ENCODE measurements around the gene MAN1A1. TPM values are rescaled to one million over a fixed set of nuclear protein-coding genes. Genes with fewer than 3 reads are reported as not detected.

Gene MAN1A1
- total and polyA plus RNA-seq, 2 of the 8 experiments (the other 6 are each of a cell fraction or from before 2014, with no cell fraction given) = 1.8 to 5.4 TPM

GRCh38 chr6:119334535-119335264, 14.9 kb downstream of the MAN1A1 start:
- FAIRE-seq = no peak
- DNase-seq (ENCODE audit: low read depth in 1 of 2, low spot score in 2 of 2) = no peak
- H3K4ac ChIP-seq (replicated peaks; ENCODE audit: insufficient read length, low read depth, low read length) = no peak overlapping the region
- H4K20me1 ChIP-seq (replicated peaks in 1 of 2; ENCODE audit: control insufficient read depth in 1 of 2, insufficient read depth in 2 of 2, low read length in 2 of 2) = no peaks in the 10 kb centered on the region
- no peak overlapping the region for H3K9ac ChIP-seq (replicated peaks in 1 of 4; ENCODE audit: extremely low read depth in 1 of 4, low read depth in 3 of 4, low read length in 3 of 4)
- H2BK20ac ChIP-seq (ENCODE audit: low read length) = no peak overlapping the region
- ChIA-PET CTCF (ENCODE audit: partially characterized antibody) (interaction anchor here (0.6 to 4.2 kb wide), 24 partner anchors 8 to 722 kb away, joined by 3 to 23 read pairs (median 5); no protein-coding TSS in a partner anchor), POLR2A (ENCODE audit: partially characterized antibody) (no interaction called here)
- H2BK120ac ChIP-seq (replicated peaks; ENCODE audit: low read depth, low read length) = no peak overlapping the region
- H2BK15ac ChIP-seq (ENCODE audit: low read length) = no peak overlapping the region
- H3K27me3 ChIP-seq (replicated peaks in 1 of 4; ENCODE audit: control insufficient read depth in 3 of 4, extremely low read depth in 1 of 4, insufficient read depth in 3 of 4, low read length in 3 of 4) = no peaks in the 10 kb centered on the region
- no peaks in the 10 kb centered on the region for H3K9me3 ChIP-seq (ENCODE audit: insufficient read depth in 2 of 2, low read depth in 1 of 2, low read length in 1 of 2)
- no peak overlapping the region for H4K91ac ChIP-seq (replicated peaks; ENCODE audit: insufficient read length, low read length)
- H3K79me2 ChIP-seq (ENCODE audit: control insufficient read depth in 1 of 2, insufficient read depth in 2 of 2, low read length in 2 of 2) = no peaks in the 10 kb centered on the region
- 95% methylated on average over 1 of the region's 1 CpG; no CpG with 5 or more reads in 1 of the 2 experiments for WGBS, 2 experiments (ENCODE audit: extremely low coverage in 1 of 2, insufficient coverage in 1 of 2, insufficient read length in 1 of 2, insufficient replicate concordance in 2 of 2, low coverage in 1 of 2, low lambda C conversion rate in 2 of 2, missing lambda C conversion rate in 1 of 2)
- H3K36me3 ChIP-seq (ENCODE audit: control insufficient read depth in 2 of 4, insufficient read depth in 4 of 4, low read length in 3 of 4) = no peaks in the 10 kb centered on the region
- no peaks in the 10 kb centered on the region for H3K79me1 ChIP-seq (ENCODE audit: low read depth, low read length)
- H3K4me3 ChIP-seq (ENCODE audit: extremely low read depth in 1 of 4, insufficient read depth in 2 of 4, low read depth in 3 of 4, low read length in 4 of 4) = no peak overlapping the region
- no peak overlapping the region for H3K23ac ChIP-seq (ENCODE audit: insufficient read length)
- no peak overlapping the region for H2BK12ac ChIP-seq (ENCODE audit: low read depth, low read length)
- no peak overlapping the region for H3K56ac ChIP-seq (replicated peaks; ENCODE audit: insufficient read length, low read depth, low read length)
- H3K27ac ChIP-seq (ENCODE audit: low read depth, low read length) = no peak overlapping the region
- no peak overlapping the region for H2BK5ac ChIP-seq (ENCODE audit: low read depth, low read length)
- H3K14ac ChIP-seq (ENCODE audit: insufficient read length) = no peak overlapping the region
- H2AFZ ChIP-seq (ENCODE audit: low read length) = no peak overlapping the region
- no peak overlapping the region for H3K18ac ChIP-seq (ENCODE audit: extremely low read depth, low read length)
- H3K23me2 ChIP-seq (ENCODE audit: low read depth, low read length) = peaks cover 2% of the 10 kb centered on the region; the same call in 1 of the 2 replicates
- peaks cover 0 to 3% (median 2%) of the 10 kb centered on the region in 4 experiments; a peak in 2 of 7 replicates for H3K4me1 ChIP-seq (replicated peaks in 1 of 4; ENCODE audit: control insufficient read depth in 3 of 4, insufficient read depth in 4 of 4, low read length in 3 of 4)
- no peak overlapping the region for H3K4me2 ChIP-seq (ENCODE audit: insufficient read depth in 1 of 2, low read depth in 2 of 2, low read length in 2 of 2)
- H2AK5ac ChIP-seq (ENCODE audit: low read depth, low read length) = no peak overlapping the region
- no peak overlapping the region for H4K8ac ChIP-seq (ENCODE audit: extremely low read depth, insufficient read depth, low read length)
- no peak overlapping the region for H4K5ac ChIP-seq (ENCODE audit: insufficient read length, low read depth, low read length)
- TF ChIP-seq JUN (IDR thresholded peaks at IDR 0.05; ENCODE audit: low read depth, low read length) (no peak), HDAC2 (IDR thresholded peaks at IDR 0.05; ENCODE audit: borderline replicate concordance in 1 of 2, low read depth in 2 of 2, low read length in 2 of 2) (no peak), TBP (IDR thresholded peaks at IDR 0.05; ENCODE audit: low read depth, low read length) (no peak), SP2 (IDR thresholded peaks at IDR 0.05; ENCODE audit: low read length) (no peak), POLR2AphosphoS5 (IDR thresholded peaks at IDR 0.05; ENCODE audit: low read depth, low read length) (no peak), CBX5 (IDR thresholded peaks at IDR 0.05; ENCODE audit: low read depth, low read length) (no peak), RXRA (IDR thresholded peaks at IDR 0.05; ENCODE audit: insufficient read depth, low read depth, low read length) (no peak), KDM1A (IDR thresholded peaks at IDR 0.05; ENCODE audit: borderline replicate concordance, low read length) (no peak), CHD2 (IDR thresholded peaks at IDR 0.05; ENCODE audit: low read length) (no peak), GTF2F1 (IDR thresholded peaks at IDR 0.05; ENCODE audit: borderline replicate concordance, low read depth, low read length) (no peak), RFX5 (IDR thresholded peaks at IDR 0.05; ENCODE audit: borderline replicate concordance, low read depth, low read length) (no peak), BCL11A (IDR thresholded peaks at IDR 0.05; ENCODE audit: low read depth in 2 of 2, low read length in 2 of 2) (no peak), EP300 (IDR thresholded peaks at IDR 0.05; ENCODE audit: borderline replicate concordance in 1 of 2, low read depth in 2 of 2, low read length in 2 of 2) (no peak)
